Caco-2 (cell line): ENCODE data around the gene XXYLT1. TPM values are rescaled to one million over a fixed set of nuclear protein-coding genes. Genes with fewer than 3 reads are reported as not detected.
A peak's percentile ranks its signal among the peaks of the same experiment; 100 is the strongest.

Experiments
- BruUV-seq: library from RNA; stranded (reverse); fragments of 400-500 nt; replicated peaks from 2 replicates; lab custom pipeline; 2021; lab: Mats Ljungman, UMichigan
- CTCF ChIA-PET: fragments of 300-600 bp; sonication (Branson Sonifier 250); formaldehyde crosslinking; loops from one replicate; lab custom pipeline; 2022; ENCODE audit warnings: antibody characterized with exemption; lab: Charles Lee
- POLR2A ChIA-PET: fragments of 300-600 bp; sonication (Branson Sonifier 250); formaldehyde crosslinking; loops from one replicate; lab custom pipeline; 2022; ENCODE audit warnings: antibody characterized with exemption; lab: Charles Lee
- DNase-seq, 2 experiments: peaks; one replicate each; pipeline versions ENCODE4 v3.0.0 to v3.0.0-alpha.2; 2020 to 2022
- H3K27me3 ChIP-seq: replicated peaks from 2 replicates; pipeline ENCODE4 v1.6.0; 2011; ENCODE audit warnings: low read length; ENCODE audit not compliant: control insufficient read depth, insufficient read depth
- H3K36me3 ChIP-seq: 2 replicates; pipeline ENCODE4 v1.5.1; 2011; ENCODE audit warnings: low read length; ENCODE audit not compliant: control insufficient read depth, insufficient read depth
- H3K4me1 ChIP-seq: fragments of 250-450 bp; sonication (Bioruptor Pico); 2 replicates; pipeline ENCODE4 v1.5.1; 2020; ENCODE audit warnings: mild to moderate bottlenecking
- H3K4me3 ChIP-seq: 2 replicates; pipeline ENCODE4 v1.5.1; 2011; ENCODE audit warnings: low read depth, mild to moderate bottlenecking, control low read depth, low read length
- H3K9me3 ChIP-seq: fragments of 250-450 bp; sonication (Bioruptor Pico); 2 replicates; pipeline ENCODE4 v1.5.1; 2020; ENCODE audit warnings: mild to moderate bottlenecking, moderate library complexity
- H3K27ac Mint-ChIP-seq: one replicate; pipeline ENCODE4 v1.8.0; 2022; ENCODE audit warnings: mixed read lengths; ENCODE audit not compliant: unreplicated experiment
- H3K27me3 Mint-ChIP-seq: one replicate; pipeline ENCODE4 v1.8.0; 2022; ENCODE audit warnings: mixed read lengths; ENCODE audit not compliant: insufficient read depth, unreplicated experiment
- H3K36me3 Mint-ChIP-seq: one replicate; pipeline ENCODE4 v1.8.0; 2022; ENCODE audit warnings: mild to moderate bottlenecking, mixed read lengths; ENCODE audit not compliant: insufficient read depth, unreplicated experiment
- H3K4me1 Mint-ChIP-seq: one replicate; pipeline ENCODE4 v1.8.0; 2022; ENCODE audit warnings: low read depth, mixed read lengths; ENCODE audit not compliant: unreplicated experiment
- H3K4me3 Mint-ChIP-seq: one replicate; pipeline ENCODE4 v1.8.0; 2022; ENCODE audit warnings: mild to moderate bottlenecking, moderate library complexity, mixed read lengths; ENCODE audit not compliant: unreplicated experiment
- H3K9me3 Mint-ChIP-seq: one replicate; pipeline ENCODE4 v1.8.0; 2022; ENCODE audit warnings: mixed read lengths; ENCODE audit not compliant: unreplicated experiment
- intact Hi-C: fragments of 100-400 bp; cut with micrococcal nuclease; formaldehyde crosslinking; loops from one replicate; pipeline ENCODE4 v1.10.0; 2022; ENCODE audit not compliant: unreplicated experiment
- total RNA-seq: library from RNA; stranded (reverse); gene quantifications from 2 replicates; pipeline ENCODE4 v1.2.3, GENCODE V29; 2022
- TF ChIP-seq, protein P1 (sequence below), 2 experiments: fragments of 200-600 bp in 1 of 2; IDR thresholded peaks; 1 replicate in 1 of 2; 2 replicates in 1 of 2; pipeline versions ENCODE4 v1.5.1 to v1.8.0; 2011 to 2022; ENCODE audit warnings: antibody characterized with exemption in 1 of 2, control low read depth in 1 of 2, inconsistent platforms in 1 of 2, low read depth in 1 of 2, low read length in 1 of 2, mild to moderate bottlenecking in 1 of 2, moderate library complexity in 1 of 2; ENCODE audit not compliant: insufficient read depth in 1 of 2, severe bottlenecking in 1 of 2, unreplicated experiment in 1 of 2

XXYLT1 gene
- total RNA-seq, 1 experiment from 2014 or later, result 14.2 TPM

DNA sequence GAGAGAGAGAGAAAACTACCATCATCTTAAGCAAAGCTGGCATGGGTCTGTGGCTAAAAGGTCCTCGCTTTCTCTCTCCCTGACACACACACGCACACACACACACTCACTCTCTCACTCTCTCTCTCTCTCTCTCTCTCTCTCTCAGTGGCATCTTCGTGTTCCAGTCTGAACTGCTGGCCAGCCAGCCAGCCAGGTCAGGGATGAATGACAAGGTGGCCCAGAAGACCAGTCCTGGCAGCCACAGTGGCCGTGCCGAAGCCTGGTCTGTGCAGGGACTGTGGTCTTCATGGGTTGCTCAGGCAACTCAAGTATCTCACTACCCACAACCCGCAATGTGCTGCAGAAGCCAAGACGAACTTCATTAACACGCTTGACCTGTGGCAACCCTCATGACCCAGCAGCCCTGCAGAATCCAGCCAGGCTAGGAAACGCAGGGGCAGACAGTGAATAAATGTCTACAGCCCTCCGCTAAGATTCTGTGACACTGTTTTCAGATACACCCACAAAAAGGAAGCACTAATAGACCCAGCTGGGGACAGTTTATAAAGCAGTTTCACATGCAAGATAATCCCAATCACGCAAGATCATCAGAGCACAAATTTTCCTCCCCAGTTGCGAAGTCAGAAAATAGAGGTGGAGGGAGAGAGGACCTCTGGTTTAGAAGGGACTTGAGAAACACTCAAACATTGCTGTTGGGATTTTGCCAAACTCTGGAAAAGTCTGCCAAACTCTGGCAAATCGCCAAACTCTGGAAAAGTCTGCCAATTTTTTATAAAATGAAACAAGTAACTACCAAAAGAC is 66.4 kb downstream of the XXYLT1 start:
- H3K36me3 ChIP-seq, result no peaks in the 10 kb centered on the region
- H3K27me3 Mint-ChIP-seq, result no peaks in the 10 kb centered on the region
- no peaks in the 10 kb centered on the region for H3K9me3 ChIP-seq
- H3K9me3 Mint-ChIP-seq, result no peaks in the 10 kb centered on the region
- BruUV-seq, result no TSS peak
- CTCF ChIA-PET, result no interaction called here
- DNase-seq, result no peak
- intact Hi-C loops, result no loop called here
- H3K4me1 Mint-ChIP-seq, result no peaks in the 10 kb centered on the region
- no peaks in the 10 kb centered on the region for H3K36me3 Mint-ChIP-seq
- no peak overlapping the region for H3K27ac Mint-ChIP-seq
- POLR2A ChIA-PET, result no interaction called here
- H3K4me3 Mint-ChIP-seq, result no peak overlapping the region
- no peaks in the 10 kb centered on the region for H3K27me3 ChIP-seq
- H3K4me1 ChIP-seq, result no peaks in the 10 kb centered on the region
- no peak overlapping the region for H3K4me3 ChIP-seq
- TF ChIP-seq, protein P1, sequence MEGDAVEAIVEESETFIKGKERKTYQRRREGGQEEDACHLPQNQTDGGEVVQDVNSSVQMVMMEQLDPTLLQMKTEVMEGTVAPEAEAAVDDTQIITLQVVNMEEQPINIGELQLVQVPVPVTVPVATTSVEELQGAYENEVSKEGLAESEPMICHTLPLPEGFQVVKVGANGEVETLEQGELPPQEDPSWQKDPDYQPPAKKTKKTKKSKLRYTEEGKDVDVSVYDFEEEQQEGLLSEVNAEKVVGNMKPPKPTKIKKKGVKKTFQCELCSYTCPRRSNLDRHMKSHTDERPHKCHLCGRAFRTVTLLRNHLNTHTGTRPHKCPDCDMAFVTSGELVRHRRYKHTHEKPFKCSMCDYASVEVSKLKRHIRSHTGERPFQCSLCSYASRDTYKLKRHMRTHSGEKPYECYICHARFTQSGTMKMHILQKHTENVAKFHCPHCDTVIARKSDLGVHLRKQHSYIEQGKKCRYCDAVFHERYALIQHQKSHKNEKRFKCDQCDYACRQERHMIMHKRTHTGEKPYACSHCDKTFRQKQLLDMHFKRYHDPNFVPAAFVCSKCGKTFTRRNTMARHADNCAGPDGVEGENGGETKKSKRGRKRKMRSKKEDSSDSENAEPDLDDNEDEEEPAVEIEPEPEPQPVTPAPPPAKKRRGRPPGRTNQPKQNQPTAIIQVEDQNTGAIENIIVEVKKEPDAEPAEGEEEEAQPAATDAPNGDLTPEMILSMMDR (IDR thresholded peaks at IDR 0.05; ENCODE audit: insufficient read depth in 1 of 2, low read depth in 1 of 2, low read length in 1 of 2, severe bottlenecking in 1 of 2, unreplicated experiment in 1 of 2), result no peak

DNA sequence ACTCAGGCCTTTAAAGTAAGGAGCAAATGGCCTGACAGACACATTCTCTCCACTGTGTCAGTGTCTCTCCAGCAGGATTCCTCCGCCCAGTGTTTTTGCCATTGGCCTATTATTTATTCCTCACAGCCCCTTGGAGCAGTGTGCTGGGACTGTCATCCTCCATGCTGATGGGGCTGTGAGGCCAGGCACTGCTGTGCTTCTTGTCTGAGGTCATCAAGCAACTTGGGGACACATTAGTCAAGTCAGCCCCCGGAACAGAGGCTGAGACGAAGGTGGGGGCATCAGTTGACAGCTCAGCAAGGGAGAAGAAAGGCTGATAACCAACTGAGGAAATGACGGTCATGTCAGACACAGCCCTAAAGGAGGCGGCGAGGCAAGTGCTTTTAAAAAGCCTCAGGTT is 67.4 kb downstream of the XXYLT1 start:
- Histone ChIP-seq H3K4me1 (no peaks in the 10 kb centered on the region), H3K36me3 (no peaks in the 10 kb centered on the region), H3K9me3 (no peaks in the 10 kb centered on the region), H3K4me3 (no peak overlapping the region), H3K27me3 (no peaks in the 10 kb centered on the region)
- intact Hi-C loops, result no loop called here
- TF ChIP-seq, protein P1 (IDR thresholded peaks at IDR 0.05; ENCODE audit: insufficient read depth in 1 of 2, low read depth in 1 of 2, low read length in 1 of 2, severe bottlenecking in 1 of 2, unreplicated experiment in 1 of 2), result no peak
- no TSS peak for BruUV-seq
- no peaks in the 10 kb centered on the region for H3K4me1 Mint-ChIP-seq
- H3K4me3 Mint-ChIP-seq, result no peak overlapping the region
- H3K27me3 Mint-ChIP-seq, result no peaks in the 10 kb centered on the region
- DNase-seq, result no peak
- no peaks in the 10 kb centered on the region for H3K9me3 Mint-ChIP-seq
- no peaks in the 10 kb centered on the region for H3K36me3 Mint-ChIP-seq
- POLR2A ChIA-PET, result no interaction called here
- CTCF ChIA-PET, result no interaction called here
- no peak overlapping the region for H3K27ac Mint-ChIP-seq

DNA sequence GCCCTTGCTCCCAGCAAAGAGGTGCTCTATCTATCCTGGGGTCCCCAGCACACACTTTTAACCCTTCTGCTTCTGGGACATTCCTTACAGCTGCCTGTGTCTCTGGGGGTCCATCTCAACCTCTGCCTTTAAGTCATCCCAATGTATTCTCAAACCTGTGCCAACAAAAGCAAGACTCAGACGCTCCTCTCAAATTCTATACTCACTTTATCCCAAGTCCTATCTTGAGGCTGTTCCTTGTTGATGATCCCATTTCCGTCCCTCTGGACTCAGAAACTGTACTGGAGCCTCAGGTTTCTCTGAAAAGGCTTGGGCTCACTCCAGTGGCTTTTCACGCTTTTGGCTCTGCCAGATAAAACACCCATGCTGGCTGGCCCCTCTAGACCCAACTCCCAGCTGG is 69.7 kb downstream of the XXYLT1 start:
- H3K27me3 Mint-ChIP-seq, result no peaks in the 10 kb centered on the region
- H3K4me3 Mint-ChIP-seq, result no peak overlapping the region
- TF ChIP-seq, protein P1 (IDR thresholded peaks at IDR 0.05; ENCODE audit: insufficient read depth in 1 of 2, low read depth in 1 of 2, low read length in 1 of 2, severe bottlenecking in 1 of 2, unreplicated experiment in 1 of 2), result no peak
- no TSS peak for BruUV-seq
- intact Hi-C loops, result no loop called here
- DNase-seq, result no peak
- no peaks in the 10 kb centered on the region for H3K36me3 ChIP-seq
- no peaks in the 10 kb centered on the region for H3K9me3 Mint-ChIP-seq
- H3K4me1 Mint-ChIP-seq, result no peaks in the 10 kb centered on the region
- no peaks in the 10 kb centered on the region for H3K4me1 ChIP-seq
- ChIA-PET POLR2A (no interaction called here), CTCF (no interaction called here)
- H3K36me3 Mint-ChIP-seq, result no peaks in the 10 kb centered on the region
- H3K9me3 ChIP-seq, result no peaks in the 10 kb centered on the region
- H3K27ac Mint-ChIP-seq, result peak overlapping the region; percentile 17
- H3K4me3 ChIP-seq, result no peak overlapping the region
- H3K27me3 ChIP-seq, result no peaks in the 10 kb centered on the region
